ENCODE results near the gene MLLT3. TPM values are rescaled to one million over a fixed set of nuclear protein-coding genes. Genes with fewer than 3 reads are reported as not detected.
A peak's percentile ranks its signal among the peaks of the same experiment; 100 is the strongest.
"Not testable (repeated sequence)": the region's sequence is repeated elsewhere in the genome, so short reads cannot be mapped to it uniquely, and the experiment has no call there.

Gene MLLT3
- total RNA-seq, 1 donor = 17.4 TPM

DNA sequence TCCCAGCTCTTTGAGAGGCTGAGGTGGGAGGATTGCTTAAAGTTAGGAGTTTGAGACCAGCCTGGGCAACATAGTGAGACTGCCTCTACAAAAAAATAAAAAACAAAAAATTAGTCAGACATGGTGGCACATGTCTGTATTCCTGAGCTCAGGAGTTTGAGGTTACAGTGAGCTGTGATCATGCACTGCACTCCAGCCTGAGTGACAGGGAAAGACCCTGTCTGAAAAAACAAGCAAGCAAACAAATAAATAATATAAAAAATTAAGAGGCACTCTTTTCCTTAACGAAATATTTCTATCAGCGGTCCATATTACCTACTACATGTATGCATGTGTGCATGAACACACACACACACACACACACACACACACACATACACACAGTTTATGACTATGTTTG, 40.8 kb upstream of the MLLT3 start:
- Histone ChIP-seq H3K79me2 (ENCODE audit: insufficient read depth, low read length) (no peaks in the 10 kb centered on the region), H3K4me2 (ENCODE audit: insufficient read depth, low read length) (no peak overlapping the region), H2AFZ (ENCODE audit: low read length) (no peak overlapping the region), H3K27me3 (ENCODE audit: insufficient read depth, low read length) (peaks cover 14% of the 10 kb centered on the region), H3K4me3 (ENCODE audit: insufficient read depth, low read length) (no peak overlapping the region), H3K27ac (ENCODE audit: low read depth, low read length) (no peak overlapping the region), H4K20me1 (ENCODE audit: insufficient read depth, low read length) (no peaks in the 10 kb centered on the region), H3K9me3 (ENCODE audit: low read depth, low read length) (no peaks in the 10 kb centered on the region), H3K36me3 (ENCODE audit: insufficient read depth, low read length) (no peaks in the 10 kb centered on the region), H3K4me1 (ENCODE audit: insufficient read depth, low read length) (no peaks in the 10 kb centered on the region)
- TF ChIP-seq, protein P1, sequence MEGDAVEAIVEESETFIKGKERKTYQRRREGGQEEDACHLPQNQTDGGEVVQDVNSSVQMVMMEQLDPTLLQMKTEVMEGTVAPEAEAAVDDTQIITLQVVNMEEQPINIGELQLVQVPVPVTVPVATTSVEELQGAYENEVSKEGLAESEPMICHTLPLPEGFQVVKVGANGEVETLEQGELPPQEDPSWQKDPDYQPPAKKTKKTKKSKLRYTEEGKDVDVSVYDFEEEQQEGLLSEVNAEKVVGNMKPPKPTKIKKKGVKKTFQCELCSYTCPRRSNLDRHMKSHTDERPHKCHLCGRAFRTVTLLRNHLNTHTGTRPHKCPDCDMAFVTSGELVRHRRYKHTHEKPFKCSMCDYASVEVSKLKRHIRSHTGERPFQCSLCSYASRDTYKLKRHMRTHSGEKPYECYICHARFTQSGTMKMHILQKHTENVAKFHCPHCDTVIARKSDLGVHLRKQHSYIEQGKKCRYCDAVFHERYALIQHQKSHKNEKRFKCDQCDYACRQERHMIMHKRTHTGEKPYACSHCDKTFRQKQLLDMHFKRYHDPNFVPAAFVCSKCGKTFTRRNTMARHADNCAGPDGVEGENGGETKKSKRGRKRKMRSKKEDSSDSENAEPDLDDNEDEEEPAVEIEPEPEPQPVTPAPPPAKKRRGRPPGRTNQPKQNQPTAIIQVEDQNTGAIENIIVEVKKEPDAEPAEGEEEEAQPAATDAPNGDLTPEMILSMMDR (IDR thresholded peaks at IDR 0.05; ENCODE audit: extremely low read depth, low read depth, low read length) = no peak
- DNase-seq (ENCODE audit: insufficient read length, low spot score, missing footprints) = no peak

DNA sequence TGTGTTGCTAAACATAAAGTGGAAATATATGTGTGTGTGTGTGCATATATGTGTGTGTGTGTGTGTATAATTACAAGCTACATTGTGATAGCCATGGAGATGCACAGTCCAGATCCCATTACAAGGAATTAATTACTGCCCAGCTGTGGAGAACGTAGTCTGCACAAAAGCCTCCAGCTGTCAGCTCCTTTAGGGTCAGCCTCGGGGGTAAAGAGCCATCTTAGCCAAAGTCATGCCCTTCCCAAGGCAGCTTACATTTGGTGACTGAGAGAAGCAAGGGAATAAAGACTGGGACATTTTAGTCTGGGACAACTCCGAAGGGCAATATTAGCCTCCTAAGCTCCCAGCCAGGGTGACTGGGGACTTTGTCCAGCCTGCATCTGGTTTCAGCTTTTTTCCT, 39.9 kb upstream of the MLLT3 start:
- H3K79me2 ChIP-seq (ENCODE audit: insufficient read depth, low read length) = no peaks in the 10 kb centered on the region
- H3K27ac ChIP-seq (ENCODE audit: low read depth, low read length) = no peak overlapping the region
- H3K27me3 ChIP-seq (ENCODE audit: insufficient read depth, low read length) = peaks cover 14% of the 10 kb centered on the region
- no peak overlapping the region for H3K4me2 ChIP-seq (ENCODE audit: insufficient read depth, low read length)
- no peak overlapping the region for H3K4me3 ChIP-seq (ENCODE audit: insufficient read depth, low read length)
- TF ChIP-seq, protein P1 (IDR thresholded peaks at IDR 0.05; ENCODE audit: extremely low read depth, low read depth, low read length) = no peak
- H3K9me3 ChIP-seq (ENCODE audit: low read depth, low read length) = no peaks in the 10 kb centered on the region
- H2AFZ ChIP-seq (ENCODE audit: low read length) = no peak overlapping the region
- no peaks in the 10 kb centered on the region for H4K20me1 ChIP-seq (ENCODE audit: insufficient read depth, low read length)
- H3K4me1 ChIP-seq (ENCODE audit: insufficient read depth, low read length) = no peaks in the 10 kb centered on the region
- DNase-seq (ENCODE audit: insufficient read length, low spot score, missing footprints) = no peak
- H3K36me3 ChIP-seq (ENCODE audit: insufficient read depth, low read length) = no peaks in the 10 kb centered on the region

DNA sequence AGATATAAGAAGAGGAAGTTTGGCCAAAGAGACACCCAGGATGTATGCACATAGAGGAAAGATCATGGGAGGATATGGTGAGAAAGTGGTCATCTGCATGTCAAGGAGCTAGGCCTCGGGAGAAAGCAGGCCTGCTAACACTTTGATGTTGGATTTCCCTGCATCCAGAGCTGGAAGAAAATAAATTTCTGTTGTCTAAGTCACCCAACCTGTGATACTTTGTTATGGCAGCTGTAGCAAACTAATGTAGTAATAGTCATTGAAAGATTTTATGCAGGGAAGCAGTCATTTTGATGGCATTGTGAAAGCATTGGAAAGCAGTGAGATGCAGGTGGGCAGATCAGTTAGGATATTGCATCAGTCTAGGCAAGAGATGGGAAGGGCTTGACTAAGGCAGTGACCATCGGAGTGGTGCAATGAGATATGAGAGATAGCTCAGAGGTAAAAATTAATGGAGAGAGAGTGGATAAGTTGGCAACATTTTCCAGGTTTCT, 37.2 kb upstream of the MLLT3 start:
- peaks cover 14% of the 10 kb centered on the region for H3K27me3 ChIP-seq (ENCODE audit: insufficient read depth, low read length)
- no peak overlapping the region for H2AFZ ChIP-seq (ENCODE audit: low read length)
- no peak overlapping the region for H3K4me3 ChIP-seq (ENCODE audit: insufficient read depth, low read length)
- H4K20me1 ChIP-seq (ENCODE audit: insufficient read depth, low read length) = no peaks in the 10 kb centered on the region
- H3K79me2 ChIP-seq (ENCODE audit: insufficient read depth, low read length) = no peaks in the 10 kb centered on the region
- no peaks in the 10 kb centered on the region for H3K9me3 ChIP-seq (ENCODE audit: low read depth, low read length)
- no peak for DNase-seq (ENCODE audit: insufficient read length, low spot score, missing footprints)
- TF ChIP-seq, protein P1 (IDR thresholded peaks at IDR 0.05; ENCODE audit: extremely low read depth, low read depth, low read length) = no peak
- H3K4me1 ChIP-seq (ENCODE audit: insufficient read depth, low read length) = no peaks in the 10 kb centered on the region
- no peak overlapping the region for H3K4me2 ChIP-seq (ENCODE audit: insufficient read depth, low read length)
- no peak overlapping the region for H3K27ac ChIP-seq (ENCODE audit: low read depth, low read length)
- H3K36me3 ChIP-seq (ENCODE audit: insufficient read depth, low read length) = no peaks in the 10 kb centered on the region

DNA sequence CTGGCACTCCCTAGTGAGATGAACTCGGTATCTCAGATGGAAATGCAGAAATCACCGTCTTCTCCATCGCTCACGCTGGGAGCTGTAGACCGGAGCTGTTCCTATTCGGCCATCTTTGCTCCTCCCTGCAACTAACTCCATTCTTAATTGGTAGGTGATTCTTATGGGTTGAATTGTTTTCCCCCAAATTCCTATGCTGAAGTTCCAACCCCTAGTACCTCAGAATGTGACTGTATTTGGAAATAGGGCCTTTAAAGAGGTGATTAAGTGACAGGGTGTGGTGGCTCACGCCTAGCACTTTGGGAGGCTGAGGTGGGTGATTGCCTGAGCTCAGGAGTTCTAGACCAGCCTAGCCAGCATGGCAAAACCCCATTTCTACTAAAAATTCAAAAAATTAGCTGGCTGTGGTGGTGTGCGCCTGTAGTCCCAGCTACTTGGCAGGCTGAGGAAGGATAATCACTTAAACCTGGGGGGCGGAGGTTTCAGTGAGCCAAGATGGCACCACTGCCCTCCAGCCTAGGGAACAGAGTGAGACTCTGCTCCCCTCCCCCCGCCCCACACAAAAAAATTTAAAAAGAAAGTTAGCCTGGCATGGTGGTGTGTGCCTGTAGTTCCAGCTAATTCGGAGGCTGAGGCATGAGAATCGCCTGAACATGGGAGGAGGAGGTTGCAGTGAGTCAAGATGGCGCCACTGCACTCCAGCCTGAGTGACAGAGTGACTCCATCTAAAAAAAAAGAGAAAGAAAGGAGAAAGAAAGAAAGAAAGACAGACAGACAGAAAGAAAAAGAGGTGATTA, 36.6 kb upstream of the MLLT3 start:
- peaks cover 14% of the 10 kb centered on the region for H3K27me3 ChIP-seq (ENCODE audit: insufficient read depth, low read length)
- no peaks in the 10 kb centered on the region for H3K36me3 ChIP-seq (ENCODE audit: insufficient read depth, low read length)
- H2AFZ ChIP-seq (ENCODE audit: low read length) = peak overlapping the region; percentile 74
- no peaks in the 10 kb centered on the region for H4K20me1 ChIP-seq (ENCODE audit: insufficient read depth, low read length)
- no peak for DNase-seq (ENCODE audit: insufficient read length, low spot score, missing footprints)
- H3K4me3 ChIP-seq (ENCODE audit: insufficient read depth, low read length) = peak overlapping the region; percentile 57
- no peaks in the 10 kb centered on the region for H3K79me2 ChIP-seq (ENCODE audit: insufficient read depth, low read length)
- H3K4me2 ChIP-seq (ENCODE audit: insufficient read depth, low read length) = peak overlapping the region; percentile 54
- TF ChIP-seq, protein P1 (IDR thresholded peaks at IDR 0.05; ENCODE audit: extremely low read depth, low read depth, low read length) = no peak
- no peaks in the 10 kb centered on the region for H3K4me1 ChIP-seq (ENCODE audit: insufficient read depth, low read length)
- no peak overlapping the region for H3K27ac ChIP-seq (ENCODE audit: low read depth, low read length)
- H3K9me3 ChIP-seq (ENCODE audit: low read depth, low read length) = no peaks in the 10 kb centered on the region

DNA sequence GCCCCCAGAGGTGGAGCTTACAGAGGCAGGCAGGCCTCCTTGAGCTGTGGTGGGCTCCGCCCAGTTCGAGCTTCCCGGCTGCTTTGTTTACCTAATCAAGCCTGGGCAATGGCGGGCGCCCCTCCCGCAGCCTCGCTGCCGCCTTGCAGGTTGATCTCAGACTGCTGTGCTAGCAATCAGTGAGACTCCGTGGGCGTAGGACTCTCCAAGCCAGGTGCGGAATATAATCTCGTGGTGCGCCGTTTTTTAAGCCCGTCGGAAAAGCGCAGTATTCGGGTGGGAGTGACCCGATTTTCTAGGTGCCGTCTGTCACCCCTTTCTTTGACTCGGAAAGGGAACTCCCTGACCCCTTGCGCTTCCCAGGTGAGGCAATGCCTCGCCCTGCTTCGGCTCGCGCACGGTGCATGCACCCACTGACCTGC, 36.0 kb upstream of the MLLT3 start:
- not testable (repeated sequence) for H3K9me3 ChIP-seq (ENCODE audit: low read depth, low read length); H3K27ac ChIP-seq (ENCODE audit: low read depth, low read length); H4K20me1 ChIP-seq (ENCODE audit: insufficient read depth, low read length); H3K4me1 ChIP-seq (ENCODE audit: insufficient read depth, low read length); H3K36me3 ChIP-seq (ENCODE audit: insufficient read depth, low read length); H3K79me2 ChIP-seq (ENCODE audit: insufficient read depth, low read length); DNase-seq (ENCODE audit: insufficient read length, low spot score, missing footprints)
- peak overlapping the region; percentile 74 for H2AFZ ChIP-seq (ENCODE audit: low read length)
- peak overlapping the region; percentile 54 for H3K4me2 ChIP-seq (ENCODE audit: insufficient read depth, low read length)
- H3K4me3 ChIP-seq (ENCODE audit: insufficient read depth, low read length) = peak overlapping the region; percentile 57
- H3K27me3 ChIP-seq (ENCODE audit: insufficient read depth, low read length) = peaks cover 13% of the 10 kb centered on the region

Measured in osteoblast (primary cell).